Retinal pigment epithelial cell (primary cell): ENCODE data around the gene MAN1B1.

ENCODE experiments used
- DNase-seq: peaks from one replicate; pipeline ENCODE4 v3.0.0-alpha.2; 2010; ENCODE audit warnings: low read depth
- H3K4me3 ChIP-seq: 2 replicates; pipeline ENCODE4 v1.5.1; 2011; ENCODE audit warnings: mild to moderate bottlenecking, low read length, control low read depth, moderate library complexity
- TF ChIP-seq, protein P1 (sequence below): conservative IDR thresholded peaks from 2 replicates; pipeline ENCODE4 v1.5.1; 2011; ENCODE audit warnings: low read depth, low read length, control low read depth, inconsistent platforms

The MAN1B1 gene

DNA sequence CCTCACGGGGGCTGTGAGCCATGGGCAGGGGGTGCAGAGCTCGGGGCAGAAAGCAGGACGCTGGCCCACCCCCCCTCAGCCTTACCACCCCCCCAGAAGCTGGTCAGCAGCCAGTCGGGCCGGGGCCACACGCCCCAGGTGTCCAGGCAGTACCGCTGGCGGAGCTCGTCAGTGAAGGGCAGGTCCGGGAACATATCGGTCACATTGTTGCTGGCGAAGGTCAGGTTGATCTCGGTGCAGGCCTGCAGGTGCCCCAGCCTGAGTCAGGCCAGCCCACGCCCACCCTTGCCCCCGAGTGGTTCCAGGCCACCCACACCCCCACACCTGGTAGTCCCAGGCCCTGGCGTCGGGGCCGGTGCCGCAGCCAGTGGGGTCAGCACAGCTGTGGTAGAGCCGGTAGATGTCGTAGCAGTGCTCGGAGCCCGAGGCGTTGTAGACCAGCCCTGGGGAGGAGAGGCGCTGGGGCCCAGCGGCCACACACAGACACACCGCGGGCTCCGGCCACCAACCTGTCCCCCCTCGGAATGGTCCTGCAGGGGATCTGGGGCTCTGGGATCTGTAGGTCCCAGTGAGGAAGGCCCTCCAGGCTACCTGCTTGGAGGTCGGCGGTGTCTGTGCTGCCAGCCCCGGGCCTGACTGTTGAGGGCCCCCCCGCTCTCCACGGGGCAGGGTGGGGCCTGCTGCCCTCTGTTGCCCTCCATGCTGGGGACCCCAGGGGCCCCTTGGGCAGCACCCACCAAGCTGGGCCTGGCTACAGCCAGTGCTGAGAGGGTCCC lies 25.2 kb downstream of the MAN1B1 start:
- H3K4me3 ChIP-seq, result no peak overlapping the region
- DNase-seq, result no peak
- TF ChIP-seq, protein P1, sequence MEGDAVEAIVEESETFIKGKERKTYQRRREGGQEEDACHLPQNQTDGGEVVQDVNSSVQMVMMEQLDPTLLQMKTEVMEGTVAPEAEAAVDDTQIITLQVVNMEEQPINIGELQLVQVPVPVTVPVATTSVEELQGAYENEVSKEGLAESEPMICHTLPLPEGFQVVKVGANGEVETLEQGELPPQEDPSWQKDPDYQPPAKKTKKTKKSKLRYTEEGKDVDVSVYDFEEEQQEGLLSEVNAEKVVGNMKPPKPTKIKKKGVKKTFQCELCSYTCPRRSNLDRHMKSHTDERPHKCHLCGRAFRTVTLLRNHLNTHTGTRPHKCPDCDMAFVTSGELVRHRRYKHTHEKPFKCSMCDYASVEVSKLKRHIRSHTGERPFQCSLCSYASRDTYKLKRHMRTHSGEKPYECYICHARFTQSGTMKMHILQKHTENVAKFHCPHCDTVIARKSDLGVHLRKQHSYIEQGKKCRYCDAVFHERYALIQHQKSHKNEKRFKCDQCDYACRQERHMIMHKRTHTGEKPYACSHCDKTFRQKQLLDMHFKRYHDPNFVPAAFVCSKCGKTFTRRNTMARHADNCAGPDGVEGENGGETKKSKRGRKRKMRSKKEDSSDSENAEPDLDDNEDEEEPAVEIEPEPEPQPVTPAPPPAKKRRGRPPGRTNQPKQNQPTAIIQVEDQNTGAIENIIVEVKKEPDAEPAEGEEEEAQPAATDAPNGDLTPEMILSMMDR, result no peak

DNA sequence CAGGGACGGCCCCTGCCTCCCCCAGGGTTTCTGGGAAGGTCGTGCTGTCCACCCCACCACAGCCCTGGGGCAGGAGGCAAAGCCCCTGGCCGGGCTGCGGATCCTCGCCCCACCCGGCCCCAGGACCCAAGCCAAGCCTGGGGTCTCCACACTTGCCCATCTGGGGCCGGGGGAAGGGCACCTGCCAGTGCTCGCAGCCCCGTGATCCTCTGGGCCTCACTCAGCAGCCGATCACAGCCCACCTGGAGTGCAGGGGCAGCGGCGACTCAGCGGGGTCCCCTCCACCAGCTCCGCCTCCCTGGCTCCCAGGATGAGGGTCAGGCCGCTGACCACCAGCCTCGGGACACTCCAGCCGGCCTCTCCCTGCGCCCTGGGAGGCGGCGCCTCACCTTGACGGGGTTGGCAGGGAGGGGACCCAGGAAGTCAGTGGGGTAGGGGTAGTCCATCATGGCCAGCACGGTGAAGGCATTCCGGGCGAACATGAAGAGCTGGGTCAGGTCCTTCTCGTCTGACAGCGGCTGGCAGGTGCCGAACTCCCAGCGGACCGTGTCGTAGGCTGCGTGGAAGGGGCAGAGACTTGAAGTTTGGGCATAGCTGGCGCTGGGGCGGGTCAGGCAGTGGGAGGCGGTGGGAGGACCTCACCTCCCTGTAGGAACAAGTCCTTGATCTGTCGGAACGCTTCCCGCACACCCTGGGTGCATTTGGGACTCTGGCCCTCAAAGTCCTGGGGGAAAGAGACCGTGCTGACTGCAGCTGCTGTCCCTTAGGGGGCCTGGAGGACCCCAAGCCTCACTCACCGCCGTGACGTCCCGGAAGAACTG lies 26.0 kb downstream of the MAN1B1 start:
- DNase-seq, result no peak
- no peak overlapping the region for H3K4me3 ChIP-seq
- TF ChIP-seq, protein P1, result no peak

DNA sequence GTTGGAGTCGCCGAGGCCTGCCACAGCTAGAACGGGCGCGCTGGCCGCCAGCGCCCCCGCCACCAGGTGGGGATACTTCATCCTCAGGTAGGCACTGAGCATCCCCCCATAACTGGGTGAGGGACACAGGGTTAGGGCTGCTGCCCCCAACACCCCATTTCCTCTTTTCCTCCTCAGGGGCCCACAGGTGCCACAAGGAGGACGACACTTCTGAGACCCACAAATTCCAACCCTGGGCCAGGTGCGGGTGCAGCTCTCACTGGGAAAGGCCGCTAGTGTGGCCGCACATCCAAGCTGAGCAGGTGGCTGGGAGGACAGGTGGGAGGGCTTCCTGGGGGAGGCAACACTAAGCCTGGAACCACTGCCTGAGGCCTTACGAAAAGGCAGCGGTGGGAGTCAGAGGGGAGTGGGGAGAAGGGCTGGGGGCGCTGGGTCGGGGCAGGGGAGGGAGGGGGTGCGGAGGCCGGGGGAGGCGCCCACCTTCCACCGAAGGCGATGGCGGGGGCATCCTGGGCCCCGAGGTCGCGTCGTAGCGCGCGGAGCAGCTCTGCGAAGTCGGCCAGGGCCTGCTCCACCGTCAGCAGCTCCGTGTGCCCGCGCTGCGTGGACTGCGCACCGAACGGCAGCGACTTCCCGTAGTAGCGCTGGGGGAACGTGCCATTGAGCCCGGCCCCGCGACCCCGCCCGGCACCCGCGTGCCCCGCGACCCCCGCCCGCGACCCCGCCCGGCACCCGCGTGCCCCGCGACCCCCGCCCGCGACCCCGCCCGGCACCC lies 26.8 kb downstream of the MAN1B1 start:
- H3K4me3 ChIP-seq, result peak overlapping the region; percentile 33
- TF ChIP-seq, protein P1, result no peak
- DNase-seq, result no peak

DNA sequence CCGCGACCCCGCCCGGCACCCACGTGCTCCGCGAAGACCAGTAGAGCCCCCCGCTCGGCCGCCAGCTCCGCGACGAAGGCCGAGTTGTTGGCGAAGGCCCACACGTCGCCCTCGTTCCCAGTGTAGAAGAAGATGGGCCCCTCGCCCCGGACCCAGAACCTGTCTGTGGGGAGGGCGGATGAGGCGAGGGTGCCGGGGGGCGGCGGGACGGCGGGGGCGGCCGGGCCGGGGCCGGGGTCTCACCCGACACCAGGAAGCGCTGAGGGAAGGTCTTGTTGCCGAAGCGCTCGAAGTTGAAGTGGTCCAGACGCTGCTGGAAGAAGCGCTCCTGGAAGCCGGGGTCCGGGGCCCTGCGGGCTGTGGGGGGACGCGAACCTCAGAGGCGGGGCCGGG lies 27.4 kb downstream of the MAN1B1 start:
- no peak for DNase-seq
- TF ChIP-seq, protein P1, result no peak
- H3K4me3 ChIP-seq, result peak overlapping the region; percentile 43

DNA sequence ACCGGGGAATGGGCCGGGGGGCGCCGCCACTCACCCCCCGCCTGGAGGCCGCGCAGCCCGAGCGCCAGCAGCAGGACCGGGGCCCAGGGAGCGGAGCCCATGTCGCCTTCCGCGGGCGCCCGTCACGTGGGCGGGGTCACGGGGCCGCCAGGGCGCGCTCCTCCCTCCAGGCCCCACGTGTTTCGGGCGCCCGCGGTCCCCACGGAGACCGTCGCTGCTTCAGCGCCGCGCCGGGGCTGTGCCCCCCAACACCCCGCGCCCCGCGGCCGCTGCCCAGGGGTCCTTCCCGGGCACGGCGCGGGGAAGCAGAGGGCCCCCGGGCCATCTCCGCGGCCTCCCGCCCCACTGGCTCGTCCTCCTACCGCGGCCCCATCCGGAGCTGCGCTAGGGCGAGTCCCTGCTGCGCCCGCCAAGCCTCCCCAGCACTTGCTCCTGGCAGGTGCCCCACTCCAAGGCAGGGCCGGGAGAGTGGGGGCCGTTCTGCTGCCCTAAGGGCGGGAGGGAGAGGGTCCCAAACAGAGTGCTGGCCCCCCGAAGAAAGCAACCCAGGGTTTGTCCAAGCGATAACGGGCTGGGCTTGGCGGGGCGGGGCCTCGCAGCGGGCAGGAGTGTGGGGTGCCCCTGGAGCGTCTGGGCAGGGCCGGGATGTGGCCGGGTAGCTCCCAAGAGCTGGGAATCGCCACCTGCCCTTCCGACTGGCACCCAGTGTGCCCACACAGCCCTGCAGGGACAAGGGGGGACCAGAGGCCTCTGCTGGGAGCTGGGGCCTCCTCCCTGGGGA lies 28.0 kb downstream of the MAN1B1 start, which contains the start of gene DPP7:
Gene DPP7 (minus strand): TSS at position 121 of the 781 bp plus-strand sequence. CDS start 20 bp downstream, at position 101.
- TF ChIP-seq, protein P1, result no peak
- peak within 1 kb of the TSS; percentile 43 for H3K4me3 ChIP-seq
- DNase-seq, result no peak

DNA sequence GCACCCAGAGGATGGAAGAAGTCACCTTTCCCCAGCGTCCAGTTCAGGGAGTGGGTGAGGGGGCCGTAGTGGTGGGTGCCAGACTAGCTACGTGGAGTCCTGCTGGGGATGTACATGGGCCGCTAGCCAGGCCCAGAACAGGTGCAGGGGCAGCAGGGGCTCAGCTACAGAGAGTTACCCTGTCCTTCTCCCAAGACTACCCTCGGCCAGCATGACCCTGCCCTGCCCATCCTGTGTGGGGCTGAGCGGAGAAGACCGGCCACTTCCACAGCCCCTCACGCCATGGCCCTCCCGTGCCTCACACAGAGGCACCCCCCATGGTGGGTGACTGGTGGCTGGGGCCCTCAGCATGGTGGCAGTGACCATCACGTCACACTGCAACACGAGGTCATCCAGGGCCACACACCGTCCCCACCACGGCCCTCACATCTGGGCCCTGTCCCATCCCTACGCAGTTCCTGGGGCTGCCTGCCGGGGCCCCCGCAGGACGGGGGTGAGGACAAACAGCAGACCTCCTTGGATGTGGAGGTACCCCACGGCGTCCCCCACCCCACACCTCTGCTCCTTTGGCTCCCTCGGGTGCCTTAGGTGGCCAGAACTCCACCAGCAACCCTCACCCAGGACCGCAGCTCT lies 28.7 kb downstream of the MAN1B1 start:
- no peak overlapping the region for H3K4me3 ChIP-seq
- TF ChIP-seq, protein P1, result no peak
- DNase-seq, result no peak
